Activated T-cell treated with anti-CD3 and anti-CD28 coated beads for 4 hours (primary cell): Measurements from ENCODE around the gene TRIM4.
"Not testable (repeated sequence)": the region's sequence is repeated elsewhere in the genome, so short reads cannot be mapped to it uniquely, and the experiment has no call there.

Source experiments
- DNase-seq: peaks from one replicate; pipeline ENCODE4 v3.0.0-alpha.2; 2020

TRIM4 gene

GRCh38 chr7:99919814-99920112 lies 433 bp upstream of the TRIM4 start:
- no peak for DNase-seq

GRCh38 chr7:99910976-99911375 lies 8.4 kb downstream of the TRIM4 start:
- no peak for DNase-seq

- DNase-seq: no peak
These were observed 17.7 kb downstream of the TRIM4 start for GRCh38 chr7:99901581-99901980.

GRCh38 chr7:99899830-99900519 lies 19.4 kb downstream of the TRIM4 start:
- DNase-seq: no peak

- no peak for DNase-seq
These were observed 20.5 kb downstream of the TRIM4 start for GRCh38 chr7:99898836-99899235.

GRCh38 chr7:99898023-99898357 lies 21.3 kb downstream of the TRIM4 start:
- DNase-seq: no peak

- DNase-seq: no peak
These were observed 21.9 kb downstream of the TRIM4 start for GRCh38 chr7:99897322-99898022.

GRCh38 chr7:99894738-99895137 lies 24.6 kb downstream of the TRIM4 start:
- DNase-seq: no peak

GRCh38 chr7:99893280-99893679 lies 26.1 kb downstream of the TRIM4 start:
- no peak for DNase-seq

GRCh38 chr7:99890348-99890747 lies 29.0 kb downstream of the TRIM4 start:
- not testable (repeated sequence) for DNase-seq

GRCh38 chr7:99888366-99888765 lies 31.0 kb downstream of the TRIM4 start:
- not testable (repeated sequence) for DNase-seq

- no peak for DNase-seq
These were observed 38.0 kb downstream of the TRIM4 start for GRCh38 chr7:99881370-99881769.

GRCh38 chr7:99876933-99877332 lies 42.4 kb downstream of the TRIM4 start, which contains the start of gene OR2AE1:
Gene OR2AE1 (minus strand): TSS chr7:99877033. CDS start chr7:99877033, 0 bp downstream.
- DNase-seq: no peak

GRCh38 chr7:99876491-99876890 lies 42.8 kb downstream of the TRIM4 start:
- no peak for DNase-seq

GRCh38 chr7:99868246-99868645 lies 51.1 kb downstream of the TRIM4 start:
- no peak for DNase-seq

- not testable (repeated sequence) for DNase-seq
These were observed 51.9 kb downstream of the TRIM4 start for GRCh38 chr7:99867477-99867876.

GRCh38 chr7:99863847-99864440 lies 55.4 kb downstream of the TRIM4 start:
- DNase-seq: no peak

GRCh38 chr7:99860281-99861127 lies 58.8 kb downstream of the TRIM4 start:
- no peak for DNase-seq

- DNase-seq: no peak
These were observed 64.1 kb downstream of the TRIM4 start for GRCh38 chr7:99855236-99855635.

- no peak for DNase-seq
These were observed 70.7 kb downstream of the TRIM4 start for GRCh38 chr7:99848420-99849216.

GRCh38 chr7:99844328-99844727 lies 75.0 kb downstream of the TRIM4 start:
- no peak for DNase-seq

GRCh38 chr7:99843808-99844207 lies 75.5 kb downstream of the TRIM4 start:
- no peak for DNase-seq

- DNase-seq: no peak
These were observed 76.4 kb downstream of the TRIM4 start for GRCh38 chr7:99842926-99843325.
